Mesenchymal stem cell (in vitro differentiated cells and primary cell): ENCODE measurements around the gene MCUB.

ENCODE experiments used
- DNase-seq: peaks from one replicate; pipeline ENCODE4 v3.0.0-alpha.2; 2013
- H2AFZ ChIP-seq: one replicate; pipeline ENCODE4 v1.6.1; 2013; ENCODE audit warnings: low read depth, mild to moderate bottlenecking, control low read depth, inconsistent platforms, low read length, moderate library complexity
- H2AK5ac ChIP-seq: 2 replicates; pipeline ENCODE4 v1.6.1; 2013; ENCODE audit warnings: low read length, moderate library complexity, mild to moderate bottlenecking, inconsistent platforms; ENCODE audit not compliant: severe bottlenecking
- H2BK120ac ChIP-seq: one replicate; pipeline ENCODE4 v1.6.1; 2013; ENCODE audit warnings: low read depth, mild to moderate bottlenecking, inconsistent platforms, low read length, moderate library complexity
- H2BK12ac ChIP-seq, 2 experiments: one replicate each; pipeline ENCODE4 v1.6.1; 2013; ENCODE audit warnings: inconsistent platforms in 2 of 2, low read length in 2 of 2, mild to moderate bottlenecking in 2 of 2, moderate library complexity in 2 of 2, control low read depth in 1 of 2
- H2BK15ac ChIP-seq: one replicate; pipeline ENCODE4 v1.6.1; 2013; ENCODE audit warnings: mild to moderate bottlenecking, low read depth, inconsistent platforms; ENCODE audit not compliant: poor library complexity, severe bottlenecking
- H2BK5ac ChIP-seq: 2 replicates; pipeline ENCODE4 v1.6.1; 2013; ENCODE audit warnings: low read depth, mild to moderate bottlenecking, low read length, control low read depth, inconsistent platforms; ENCODE audit not compliant: poor library complexity, severe bottlenecking
- H3K14ac ChIP-seq, 2 experiments: one replicate each; pipeline ENCODE4 v1.6.1; 2013; ENCODE audit warnings: inconsistent platforms in 2 of 2, low read length in 2 of 2, control low read depth in 1 of 2, mild to moderate bottlenecking in 1 of 2, moderate library complexity in 1 of 2
- H3K18ac ChIP-seq, 2 experiments: one replicate each; pipeline ENCODE4 v1.6.1; 2013; ENCODE audit warnings: inconsistent platforms in 2 of 2, low read length in 2 of 2, control low read depth in 1 of 2, low read depth in 1 of 2, mild to moderate bottlenecking in 1 of 2
- H3K23ac ChIP-seq, 2 experiments: one replicate each; pipeline ENCODE4 v1.6.1; 2013; ENCODE audit warnings: inconsistent platforms in 2 of 2, low read length in 2 of 2, mild to moderate bottlenecking in 2 of 2, moderate library complexity in 2 of 2, control low read depth in 1 of 2
- H3K27ac ChIP-seq: 2 replicates; pipeline ENCODE4 v1.5.1; 2013; ENCODE audit warnings: mild to moderate bottlenecking, moderate library complexity, low read length, control low read depth, inconsistent platforms; ENCODE audit not compliant: poor library complexity, severe bottlenecking
- H3K27me3 ChIP-seq, 2 experiments: 2 replicates each; pipeline versions ENCODE4 v1.6.1 to v1.7.0; 2013; ENCODE audit warnings: low read length in 2 of 2, mild to moderate bottlenecking in 2 of 2, moderate library complexity in 2 of 2, control low read depth in 1 of 2, inconsistent platforms in 1 of 2; ENCODE audit not compliant: control insufficient read depth in 1 of 2, insufficient read depth in 1 of 2
- H3K36me3 ChIP-seq, 2 experiments: 2 replicates each; pipeline versions ENCODE4 v1.6.1 to v1.7.0; 2013; ENCODE audit warnings: low read length in 2 of 2, control low read depth in 1 of 2, inconsistent platforms in 1 of 2, low read depth in 1 of 2, mild to moderate bottlenecking in 1 of 2; ENCODE audit not compliant: insufficient read depth in 2 of 2, control insufficient read depth in 1 of 2
- H3K4ac ChIP-seq, 2 experiments: one replicate each; pipeline ENCODE4 v1.6.1; 2013; ENCODE audit warnings: inconsistent platforms in 2 of 2, low read length in 2 of 2, mild to moderate bottlenecking in 2 of 2, moderate library complexity in 2 of 2, control low read depth in 1 of 2, low read depth in 1 of 2
- H3K4me1 ChIP-seq: 2 replicates; pipeline ENCODE4 v1.6.1; 2013; ENCODE audit warnings: low read depth, low read length, control low read depth; ENCODE audit not compliant: control insufficient read depth, insufficient read depth
- H3K4me2 ChIP-seq: 2 replicates; pipeline ENCODE4 v1.6.1; 2013; ENCODE audit warnings: low read length, mild to moderate bottlenecking, inconsistent platforms; ENCODE audit not compliant: poor library complexity, severe bottlenecking
- H3K4me3 ChIP-seq, 2 experiments: 2 replicates each; pipeline versions ENCODE4 v1.5.1 to v1.7.0; 2013; ENCODE audit warnings: low read length in 2 of 2, mild to moderate bottlenecking in 2 of 2, control low read depth in 1 of 2, low read depth in 1 of 2; ENCODE audit not compliant: insufficient read depth in 1 of 2
- H3K79me1 ChIP-seq: replicated peaks from 2 replicates; pipeline ENCODE4 v1.6.1; 2013; ENCODE audit warnings: mild to moderate bottlenecking, control low read depth, low read length, inconsistent platforms; ENCODE audit not compliant: poor library complexity, severe bottlenecking
- H3K9ac ChIP-seq: 2 replicates; pipeline ENCODE4 v1.7.0; 2013; ENCODE audit warnings: mild to moderate bottlenecking, low read length, moderate library complexity
- H3K9me3 ChIP-seq: 2 replicates; pipeline ENCODE4 v1.7.0; 2013; ENCODE audit warnings: mild to moderate bottlenecking, low read length; ENCODE audit not compliant: control insufficient read depth
- H4K8ac ChIP-seq: one replicate; pipeline ENCODE4 v1.6.1; 2013; ENCODE audit warnings: inconsistent platforms, mild to moderate bottlenecking, low read length, moderate library complexity
- H4K91ac ChIP-seq: one replicate; pipeline ENCODE4 v1.6.1; 2013; ENCODE audit warnings: mild to moderate bottlenecking, low read length, inconsistent platforms
- WGBS: methylation state at CpG from one replicate; pipeline ENCODE4 v1.1.7; 2013; ENCODE audit warnings: mixed read lengths; 5-methylcytosine and 5-hydroxymethylcytosine counted together

The MCUB gene

GRCh38 chr4:109655396-109655795, 95.3 kb downstream of the MCUB start:
- Histone ChIP-seq H3K27me3 (no peaks in the 10 kb centered on the region), H3K4me3 (no peak overlapping the region), H2AFZ (no peak overlapping the region), H3K79me1 (peaks cover 7% of the 10 kb centered on the region), H3K27ac (no peak overlapping the region), H3K23ac (no peak overlapping the region), H2BK15ac (no peak overlapping the region), H3K18ac (no peak overlapping the region), H3K9ac (no peak overlapping the region), H3K4ac (no peak overlapping the region), H2AK5ac (no peak overlapping the region), H2BK5ac (no peak overlapping the region), H2BK120ac (no peak overlapping the region), H3K14ac (no peak overlapping the region), H4K91ac (no peak overlapping the region), H3K36me3 (peaks cover 0 to 12% of the 10 kb centered on the region in 2 experiments), H3K9me3 (peaks cover 5% of the 10 kb centered on the region), H3K4me2 (no peak overlapping the region), H4K8ac (no peak overlapping the region), H3K4me1 (no peaks in the 10 kb centered on the region), H2BK12ac (no peak overlapping the region)
- 53% methylated on average over 5 of the region's 6 CpGs for WGBS
- no peak for DNase-seq

DNA sequence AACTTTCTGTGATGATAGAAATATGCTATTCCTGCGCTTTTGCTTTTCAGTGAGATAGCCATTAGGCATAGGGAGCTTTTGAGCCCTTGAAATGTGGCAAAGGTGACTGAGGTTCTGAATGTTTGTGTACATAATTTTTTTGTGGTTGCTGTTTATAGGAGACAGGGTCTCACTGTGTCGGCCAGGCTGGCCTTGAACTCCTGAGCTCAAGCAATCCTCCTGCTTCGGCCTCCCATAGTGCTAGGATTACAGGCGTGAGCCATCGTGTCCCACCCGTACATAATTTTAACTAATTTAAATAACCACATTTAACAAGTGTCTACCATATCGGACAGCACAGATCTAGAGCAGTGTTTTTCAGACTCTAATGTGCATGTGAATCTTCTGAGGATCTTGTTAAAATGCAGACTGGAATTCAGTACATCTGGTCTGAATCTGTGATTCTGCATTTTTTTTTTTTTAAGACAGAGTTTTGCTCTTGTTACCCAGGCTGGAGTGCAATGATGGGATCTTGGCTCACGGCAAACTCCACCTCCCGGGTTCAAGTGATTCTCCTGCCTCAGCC, 97.9 kb downstream of the MCUB start:
- Histone ChIP-seq H2BK5ac (no peak overlapping the region), H3K27me3 (no peaks in the 10 kb centered on the region), H2BK15ac (no peak overlapping the region), H2BK12ac (no peak overlapping the region), H3K79me1 (peaks cover 6% of the 10 kb centered on the region), H4K91ac (no peak overlapping the region), H3K27ac (no peak overlapping the region), H3K4me2 (no peak overlapping the region), H2AFZ (no peak overlapping the region), H2AK5ac (no peak overlapping the region), H3K14ac (no peak overlapping the region), H3K36me3 (peaks cover 0 to 13% of the 10 kb centered on the region in 2 experiments), H3K9ac (no peak overlapping the region), H3K4ac (no peak overlapping the region), H3K9me3 (no peaks in the 10 kb centered on the region), H3K18ac (no peak overlapping the region), H4K8ac (no peak overlapping the region), H2BK120ac (no peak overlapping the region), H3K23ac (no peak overlapping the region), H3K4me1 (no peaks in the 10 kb centered on the region), H3K4me3 (no peak overlapping the region)
- DNase-seq = no peak
- WGBS = 97% methylated on average over 9 of the region's 9 CpGs

GRCh38 chr4:109658871-109659410, 98.9 kb downstream of the MCUB start:
- DNase-seq = peak; percentile 6
- H3K4ac ChIP-seq = no peak overlapping the region
- no peak overlapping the region for H2AFZ ChIP-seq
- no peak overlapping the region for H3K14ac ChIP-seq
- no peaks in the 10 kb centered on the region for H3K27me3 ChIP-seq
- H3K27ac ChIP-seq = no peak overlapping the region
- H4K8ac ChIP-seq = no peak overlapping the region
- no peaks in the 10 kb centered on the region for H3K9me3 ChIP-seq
- no peak overlapping the region for H2BK12ac ChIP-seq
- no peak overlapping the region for H2BK5ac ChIP-seq
- H3K9ac ChIP-seq = no peak overlapping the region
- peaks cover 0 to 18% of the 10 kb centered on the region in 2 experiments for H3K36me3 ChIP-seq
- no peak overlapping the region for H3K18ac ChIP-seq
- no peak overlapping the region for H3K4me3 ChIP-seq
- no peaks in the 10 kb centered on the region for H3K4me1 ChIP-seq
- WGBS = 90% methylated on average over 3 of the region's 6 CpGs
- no peak overlapping the region for H3K4me2 ChIP-seq
- H2AK5ac ChIP-seq = no peak overlapping the region
- no peak overlapping the region for H4K91ac ChIP-seq
- H2BK120ac ChIP-seq = no peak overlapping the region
- peaks cover 6% of the 10 kb centered on the region for H3K79me1 ChIP-seq
- no peak overlapping the region for H3K23ac ChIP-seq
- no peak overlapping the region for H2BK15ac ChIP-seq

- H3K23ac ChIP-seq = no peak overlapping the region
- DNase-seq = no peak
- peaks cover 0 to 37% of the 10 kb centered on the region in 2 experiments for H3K36me3 ChIP-seq
- H2BK120ac ChIP-seq = no peak overlapping the region
- H3K9ac ChIP-seq = no peak overlapping the region
- no peak overlapping the region for H3K14ac ChIP-seq
- H3K18ac ChIP-seq = no peak overlapping the region
- H3K4me1 ChIP-seq = no peaks in the 10 kb centered on the region
- no peak overlapping the region for H2BK5ac ChIP-seq
- no peak overlapping the region for H3K4me3 ChIP-seq
- H3K27me3 ChIP-seq = no peaks in the 10 kb centered on the region
- no peak overlapping the region for H3K4ac ChIP-seq
- no peaks in the 10 kb centered on the region for H3K9me3 ChIP-seq
- 79% methylated on average over 1 of the region's 2 CpGs for WGBS
- no peak overlapping the region for H2BK15ac ChIP-seq
- H4K8ac ChIP-seq = no peak overlapping the region
- H3K27ac ChIP-seq = no peak overlapping the region
- no peak overlapping the region for H2BK12ac ChIP-seq
- no peak overlapping the region for H3K4me2 ChIP-seq
- H3K79me1 ChIP-seq = peaks cover 6% of the 10 kb centered on the region
- no peak overlapping the region for H2AFZ ChIP-seq
- no peak overlapping the region for H2AK5ac ChIP-seq
- H4K91ac ChIP-seq = no peak overlapping the region
Measured at GRCh38 chr4:109662116-109662515, 102.1 kb downstream of the MCUB start.
